CD4-positive, alpha-beta T cell treated with Interleukin-1 beta for 1 hour (primary cell): ENCODE results near the gene CRADD.
"Not testable (repeated sequence)": the region's sequence is repeated elsewhere in the genome, so short reads cannot be mapped to it uniquely, and the experiment has no call there.

ENCODE experiments used
- DNase-seq, 2 donors: peaks; one replicate each; pipeline ENCODE4 v3.0.0-alpha.2; 2020 to 2022

Gene CRADD

GRCh38 chr12:93912086-93912733 is 235.0 kb downstream of the CRADD start:
- DNase-seq = no peak

GRCh38 chr12:93913845-93914244 is 236.7 kb downstream of the CRADD start:
- no peak for DNase-seq

GRCh38 chr12:93914281-93914680 is 237.1 kb downstream of the CRADD start:
- DNase-seq = no peak

DNA sequence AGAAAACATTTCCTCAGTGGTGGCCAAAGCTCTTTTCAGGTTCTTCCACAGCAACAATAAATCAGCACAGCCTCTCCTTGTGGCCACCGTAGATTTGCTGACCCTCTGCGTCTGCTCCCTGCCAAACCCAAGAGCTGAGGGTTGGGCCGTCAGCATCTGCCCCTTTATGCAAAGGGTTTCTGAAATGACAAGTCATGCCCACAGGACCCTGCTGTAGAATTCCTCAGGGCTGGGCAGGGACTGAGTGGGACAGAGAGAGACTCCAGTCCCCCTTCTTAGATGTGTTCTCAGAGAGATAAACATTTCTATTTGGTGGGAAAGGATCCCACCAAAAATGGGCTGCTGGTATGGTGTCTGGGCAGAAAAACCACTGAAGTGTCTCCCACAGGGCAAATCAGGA is 238.2 kb downstream of the CRADD start:
- no peak for DNase-seq

DNA sequence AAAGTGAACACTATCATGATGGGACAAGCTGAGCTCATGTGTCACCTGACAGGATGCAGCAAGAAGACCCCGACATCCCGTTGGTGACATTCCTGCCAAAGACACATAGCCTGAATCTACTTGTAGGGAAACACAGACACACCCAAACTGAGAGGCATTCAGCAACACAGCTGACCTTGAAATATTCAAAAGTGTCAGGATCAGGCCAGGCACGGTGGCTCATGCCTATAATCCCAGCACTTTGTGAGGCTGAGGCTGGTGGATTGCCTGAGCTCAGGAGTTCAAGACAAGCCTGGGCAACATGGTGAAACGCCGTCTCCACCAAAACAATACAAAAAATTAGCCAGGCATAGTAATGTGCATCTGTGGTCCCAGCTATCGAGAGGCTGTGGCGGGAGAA is 239.2 kb downstream of the CRADD start:
- DNase-seq = no peak

DNA sequence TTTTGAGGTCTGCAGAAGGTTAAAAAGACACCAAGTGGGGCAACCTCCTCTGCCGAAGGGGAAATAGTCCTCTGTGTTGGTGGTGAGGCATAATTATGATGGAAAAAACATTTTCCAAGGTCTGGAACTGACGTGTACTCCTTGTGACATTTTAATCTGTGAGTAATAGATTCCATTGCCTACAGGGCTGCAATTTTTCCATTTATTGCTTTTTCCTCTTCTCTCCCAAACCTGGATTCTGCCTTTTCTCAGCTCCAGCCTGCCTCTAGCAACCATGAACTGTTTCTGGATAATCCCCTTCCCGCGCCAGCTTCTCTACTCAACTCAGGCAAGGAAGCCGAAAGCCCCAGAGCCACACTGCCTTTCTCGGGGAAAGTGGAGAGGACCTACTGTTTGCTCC is 241.1 kb downstream of the CRADD start:
- DNase-seq = no peak

GRCh38 chr12:93918900-93919299 is 241.7 kb downstream of the CRADD start:
- DNase-seq = no peak

DNA sequence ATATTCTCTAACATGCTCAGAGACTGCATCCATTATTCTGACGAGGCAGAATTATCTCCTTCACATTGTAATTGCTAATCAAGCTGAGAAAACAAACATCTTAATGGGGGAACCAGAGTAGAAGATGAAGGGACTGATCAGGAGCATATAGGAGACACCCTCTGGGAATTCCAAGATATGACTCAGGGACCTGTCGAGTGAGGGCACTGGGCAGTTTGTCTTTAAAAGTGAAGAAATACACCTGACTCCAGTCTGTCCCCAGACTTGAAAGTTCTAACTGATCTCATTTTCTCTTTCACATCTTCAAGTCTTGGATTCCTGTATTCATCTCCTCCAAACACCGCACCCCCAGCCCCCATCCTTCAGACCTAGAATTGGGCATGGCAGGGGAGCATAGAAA is 244.3 kb downstream of the CRADD start:
- DNase-seq = no peak

DNA sequence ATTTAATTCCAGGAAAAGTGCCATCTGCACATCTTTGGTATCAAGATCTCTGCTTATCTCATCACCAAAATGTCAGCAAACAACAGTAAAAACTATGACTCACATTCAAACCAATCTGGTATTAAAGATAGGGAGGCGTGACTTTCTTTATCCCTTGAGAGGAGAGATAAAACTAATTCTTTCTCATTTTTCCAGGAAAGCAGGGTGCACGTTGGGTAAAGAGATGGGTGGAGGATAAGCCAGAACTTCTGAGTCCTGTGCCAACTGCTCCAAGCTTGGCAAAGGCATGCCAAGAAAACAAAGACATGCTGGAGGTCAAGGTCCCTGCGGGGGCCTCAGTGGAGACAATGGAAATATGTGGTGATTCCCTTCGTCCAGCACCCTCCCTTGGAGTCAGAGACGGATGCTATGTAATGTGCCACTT is 245.4 kb downstream of the CRADD start:
- no peak for DNase-seq

DNA sequence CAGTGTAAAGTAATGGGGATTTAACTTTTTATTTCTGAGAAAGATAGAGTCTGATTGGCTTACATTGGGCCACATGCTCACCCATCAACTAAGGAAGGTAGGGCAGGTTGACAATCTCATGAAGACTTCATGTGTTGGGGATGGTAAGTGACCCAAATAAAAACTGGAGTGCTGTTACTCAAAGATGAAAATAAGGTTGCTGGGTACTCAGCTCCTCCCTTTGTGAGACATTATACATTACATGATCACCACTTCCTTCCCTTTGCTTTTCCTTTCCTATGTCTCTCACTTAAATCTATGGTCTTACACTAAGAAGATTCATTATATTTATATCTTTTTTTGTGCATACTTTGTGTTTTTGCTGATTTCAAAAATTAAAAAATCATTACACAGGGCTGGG is 247.2 kb downstream of the CRADD start:
- no peak for DNase-seq

GRCh38 chr12:93925585-93926205 is 248.5 kb downstream of the CRADD start:
- no peak for DNase-seq

DNA sequence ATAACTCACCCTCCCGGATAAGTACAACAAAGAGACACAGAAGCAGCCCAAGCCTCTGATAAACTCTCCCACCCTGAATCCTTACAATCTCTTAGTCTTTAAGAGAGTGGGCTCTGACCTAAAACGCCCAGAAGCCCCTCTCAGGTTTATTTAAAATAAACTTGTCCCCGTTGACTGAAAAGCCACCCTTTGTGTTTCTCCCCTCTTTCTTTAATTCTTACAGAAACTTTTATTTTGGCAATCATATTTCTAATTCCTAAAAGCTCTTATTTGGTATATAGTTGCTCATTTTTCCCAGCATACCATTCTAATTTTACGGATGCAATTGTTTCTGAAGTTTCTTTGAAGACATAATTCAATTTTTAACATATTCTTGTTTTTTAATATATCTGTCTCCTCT is 249.1 kb downstream of the CRADD start:
- no peak for DNase-seq

DNA sequence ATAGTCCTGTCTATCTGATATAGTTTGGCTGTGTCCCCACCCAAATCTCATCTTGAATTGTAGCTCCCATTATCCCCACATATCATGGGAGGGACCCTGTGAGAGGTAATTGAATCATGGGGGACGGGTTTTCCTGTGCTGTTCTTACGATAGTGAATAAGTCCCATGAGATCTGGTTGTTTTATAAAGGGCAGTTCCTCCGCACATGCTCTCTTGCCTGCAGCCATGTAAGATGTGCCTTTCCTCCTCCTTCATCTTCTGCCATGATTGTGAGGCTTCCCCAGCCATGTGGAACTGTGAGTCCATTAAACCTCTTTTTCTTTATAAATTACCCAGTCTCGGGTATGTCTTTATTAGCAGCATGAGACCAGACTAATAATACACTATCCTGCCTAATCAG is 251.9 kb downstream of the CRADD start:
- DNase-seq = not testable (repeated sequence)

- DNase-seq = no peak
These were observed 260.6 kb downstream of the CRADD start for GRCh38 chr12:93937812-93938211.

- DNase-seq = no peak
These were observed 261.1 kb downstream of the CRADD start for GRCh38 chr12:93938317-93938716.

GRCh38 chr12:93938931-93939330 is 261.8 kb downstream of the CRADD start:
- DNase-seq = no peak

DNA sequence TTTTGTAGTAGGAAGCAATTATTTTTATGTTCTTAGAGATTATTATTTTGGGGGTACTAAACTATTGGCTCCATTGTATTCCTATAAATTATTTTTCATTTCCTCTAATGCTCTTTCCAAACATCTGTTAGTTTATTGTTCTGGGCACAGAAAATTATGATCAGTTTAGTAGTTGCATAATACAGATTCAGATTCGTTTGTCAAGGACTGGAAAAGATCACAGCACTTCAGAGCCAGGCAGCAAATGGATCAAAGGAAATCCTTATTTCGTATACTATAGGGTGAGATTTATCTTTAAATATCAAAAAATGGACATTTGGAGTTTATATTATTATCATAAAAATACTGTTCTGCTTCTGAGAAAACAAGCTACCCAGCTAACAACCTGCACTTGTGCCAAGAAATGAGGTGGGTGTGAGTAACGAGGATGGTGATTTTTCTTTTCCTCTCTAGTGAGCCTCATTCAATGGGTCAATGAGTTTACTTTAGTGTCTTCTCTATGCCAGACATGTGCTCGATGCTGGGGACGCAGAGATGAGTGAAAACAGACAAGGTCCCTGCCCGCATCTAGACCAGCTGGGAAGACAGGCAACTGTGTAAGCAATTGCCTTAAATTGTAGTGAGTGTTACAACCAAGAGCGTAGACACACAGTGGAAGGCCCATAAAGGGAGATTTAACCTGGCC is 262.6 kb downstream of the CRADD start:
- DNase-seq = no peak

- DNase-seq = no peak
These were observed 266.6 kb downstream of the CRADD start for GRCh38 chr12:93943780-93944179.

DNA sequence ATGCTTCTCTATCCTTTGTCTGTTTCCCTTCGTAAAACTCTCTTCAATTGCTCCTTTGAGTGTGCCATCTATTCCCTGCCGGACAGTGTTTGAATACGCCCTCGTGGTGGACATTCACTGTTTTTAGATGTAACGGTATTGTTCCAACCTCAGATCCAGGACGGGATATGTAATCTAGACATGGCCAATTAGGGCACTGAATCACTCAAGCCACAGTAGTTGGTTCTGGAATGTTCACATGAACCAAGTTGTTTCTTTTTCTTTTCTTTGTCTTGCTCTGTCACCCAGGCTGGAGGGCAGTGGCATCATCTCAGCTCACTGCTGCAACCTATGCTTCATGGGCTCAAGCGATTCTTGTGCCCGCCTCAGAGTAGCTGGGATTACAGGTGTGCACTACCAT is 267.0 kb downstream of the CRADD start:
- DNase-seq = no peak
